Epithelial cell of proximal tubule (primary cell): ENCODE measurements around the gene FOXP4. TPM values are rescaled to one million over a fixed set of nuclear protein-coding genes. Genes with fewer than 3 reads are reported as not detected.

Source experiments
- DNase-seq: peaks from one replicate; pipeline ENCODE4 v3.0.0-alpha.2; 2011; ENCODE audit warnings: low read depth
- H3K4me3 ChIP-seq: 2 replicates; pipeline ENCODE4 v1.5.1; 2011; ENCODE audit warnings: low read depth, mild to moderate bottlenecking, low read length
- total RNA-seq: library from RNA; depleted of rRNA; stranded (reverse); fragments of >200 nt; gene quantifications from 2 replicates; pipeline ENCODE4 v1.2.3, GENCODE V29; 2015
- TF ChIP-seq, protein P1 (sequence below): conservative IDR thresholded peaks from 2 replicates; pipeline ENCODE4 v1.5.1; 2012; ENCODE audit warnings: low read depth, mild to moderate bottlenecking, low read length

Gene FOXP4
- total RNA-seq, 1 donor from 2014 or later, result 7.5 TPM

DNA sequence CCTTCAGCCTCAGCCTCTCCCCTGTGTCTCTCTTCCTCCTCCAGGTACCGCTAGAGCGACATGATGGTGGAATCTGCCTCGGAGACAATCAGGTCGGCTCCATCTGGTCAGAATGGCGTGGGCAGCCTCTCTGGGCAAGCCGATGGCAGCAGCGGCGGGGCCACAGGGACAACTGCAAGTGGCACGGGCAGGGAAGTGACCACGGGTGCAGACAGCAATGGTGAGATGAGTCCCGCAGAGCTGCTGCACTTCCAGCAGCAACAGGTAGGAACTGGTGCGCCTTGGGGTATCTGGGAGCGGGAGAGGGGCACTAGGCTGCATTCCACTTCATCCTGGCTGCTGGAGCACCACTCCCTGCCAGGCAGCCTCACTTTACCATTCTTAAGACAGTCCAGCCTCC, 19.5 kb downstream of the FOXP4 start:
- no peak overlapping the region for H3K4me3 ChIP-seq
- TF ChIP-seq, protein P1, sequence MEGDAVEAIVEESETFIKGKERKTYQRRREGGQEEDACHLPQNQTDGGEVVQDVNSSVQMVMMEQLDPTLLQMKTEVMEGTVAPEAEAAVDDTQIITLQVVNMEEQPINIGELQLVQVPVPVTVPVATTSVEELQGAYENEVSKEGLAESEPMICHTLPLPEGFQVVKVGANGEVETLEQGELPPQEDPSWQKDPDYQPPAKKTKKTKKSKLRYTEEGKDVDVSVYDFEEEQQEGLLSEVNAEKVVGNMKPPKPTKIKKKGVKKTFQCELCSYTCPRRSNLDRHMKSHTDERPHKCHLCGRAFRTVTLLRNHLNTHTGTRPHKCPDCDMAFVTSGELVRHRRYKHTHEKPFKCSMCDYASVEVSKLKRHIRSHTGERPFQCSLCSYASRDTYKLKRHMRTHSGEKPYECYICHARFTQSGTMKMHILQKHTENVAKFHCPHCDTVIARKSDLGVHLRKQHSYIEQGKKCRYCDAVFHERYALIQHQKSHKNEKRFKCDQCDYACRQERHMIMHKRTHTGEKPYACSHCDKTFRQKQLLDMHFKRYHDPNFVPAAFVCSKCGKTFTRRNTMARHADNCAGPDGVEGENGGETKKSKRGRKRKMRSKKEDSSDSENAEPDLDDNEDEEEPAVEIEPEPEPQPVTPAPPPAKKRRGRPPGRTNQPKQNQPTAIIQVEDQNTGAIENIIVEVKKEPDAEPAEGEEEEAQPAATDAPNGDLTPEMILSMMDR, result no peak
- DNase-seq, result no peak

DNA sequence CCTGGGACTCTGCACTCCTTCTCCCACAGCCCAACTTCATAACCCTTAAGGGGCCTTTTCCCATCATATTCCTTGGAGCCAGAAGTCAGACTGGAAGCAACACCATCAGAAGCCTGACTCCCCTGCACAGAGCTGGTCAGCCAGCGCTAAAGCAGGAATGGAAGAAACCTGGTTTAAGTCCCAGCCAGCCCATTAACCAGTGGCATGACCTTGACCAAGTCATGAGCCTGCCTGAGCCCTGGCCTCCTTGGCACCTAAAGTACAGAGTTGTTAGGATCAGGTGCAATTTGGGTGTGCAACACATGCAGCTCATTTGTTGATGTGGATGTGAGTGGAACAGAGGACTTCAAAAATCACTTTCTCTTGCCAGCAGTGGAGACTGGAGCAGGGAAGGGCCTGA, 20.8 kb downstream of the FOXP4 start:
- DNase-seq, result no peak
- TF ChIP-seq, protein P1, result no peak
- no peak overlapping the region for H3K4me3 ChIP-seq

DNA sequence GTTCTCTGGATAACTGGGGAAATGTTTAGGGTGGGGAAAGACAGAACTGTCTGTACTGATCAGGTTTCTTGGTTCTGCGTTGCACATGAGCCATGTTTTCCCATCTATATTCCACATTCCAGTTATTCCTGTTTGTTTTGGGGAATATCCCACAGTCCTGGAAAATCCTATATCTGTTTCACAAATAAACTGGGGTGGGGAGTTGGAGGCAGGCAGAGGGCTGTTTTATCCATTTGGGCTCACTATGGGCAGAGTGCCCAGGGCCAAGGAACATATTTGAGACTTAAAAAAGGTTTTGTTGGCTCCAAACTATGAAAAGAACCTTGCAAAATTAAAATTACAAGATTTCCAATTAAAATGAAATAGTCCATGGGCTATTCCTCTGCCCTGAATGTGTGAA, 21.5 kb downstream of the FOXP4 start:
- DNase-seq, result no peak

DNA sequence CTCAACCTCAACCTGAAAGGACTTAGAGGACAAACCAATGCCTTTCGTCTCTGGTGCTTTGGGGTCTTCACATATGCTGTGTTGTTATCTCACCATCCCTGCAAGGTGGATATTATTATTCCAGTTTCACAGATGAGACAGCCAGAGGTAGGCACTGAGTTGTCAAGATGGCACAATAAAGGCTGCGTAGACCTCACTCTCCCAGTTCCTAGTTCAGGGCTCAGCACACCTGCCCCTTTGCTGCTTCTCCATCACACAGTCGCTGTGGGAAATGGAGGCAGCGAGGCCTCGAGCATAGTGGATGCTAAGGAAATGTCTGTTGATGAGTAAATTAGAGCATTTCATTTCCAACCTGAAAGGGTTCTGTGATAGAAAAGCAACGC, 22.0 kb downstream of the FOXP4 start:
- no peak for DNase-seq
- H3K4me3 ChIP-seq, result no peak overlapping the region
- TF ChIP-seq, protein P1, result no peak

More for the DNA sequence above, 21.5 kb downstream of the FOXP4 start:
- TF ChIP-seq, protein P1, result no peak
- H3K4me3 ChIP-seq, result no peak overlapping the region

DNA sequence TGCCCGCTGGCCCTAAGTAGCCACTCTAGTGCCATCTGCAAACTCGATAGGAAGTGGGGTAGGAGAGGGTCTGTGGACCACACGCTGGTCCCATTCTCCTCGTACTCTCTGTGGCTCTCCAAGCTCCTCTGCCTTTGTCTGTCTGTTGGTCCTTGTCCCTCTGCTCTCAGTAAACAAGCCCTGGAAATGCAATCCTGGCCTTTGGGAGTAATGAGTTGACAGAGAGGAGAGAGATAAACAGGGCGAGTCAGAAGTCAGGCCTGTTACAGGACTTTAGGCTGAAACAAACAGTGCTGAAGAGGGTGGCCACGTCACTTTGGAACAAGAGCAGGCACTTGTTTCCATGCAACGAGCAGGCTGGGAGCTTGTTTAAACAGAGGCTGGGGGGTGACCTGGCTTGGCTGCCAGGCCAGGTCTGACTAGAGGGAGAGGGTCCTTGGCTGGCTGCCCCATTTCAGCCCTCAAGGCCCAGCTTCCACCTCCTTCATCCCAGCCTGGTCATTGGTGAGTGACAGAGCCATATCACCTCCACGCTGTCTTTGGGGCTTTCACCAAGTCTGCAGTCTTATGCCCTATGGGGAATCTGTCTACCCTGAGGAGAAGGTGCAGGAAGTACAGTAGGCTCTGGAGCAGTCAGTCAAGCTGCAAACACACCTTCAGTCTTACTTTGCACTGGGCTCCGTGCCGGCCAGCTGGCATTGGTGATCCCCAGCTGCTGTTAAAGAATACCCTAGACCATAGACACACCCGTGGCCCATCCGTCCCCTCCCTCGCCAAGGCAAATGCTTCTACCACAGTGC, 22.6 kb downstream of the FOXP4 start:
- TF ChIP-seq, protein P1, result no peak
- H3K4me3 ChIP-seq, result no peak overlapping the region
- DNase-seq, result no peak

DNA sequence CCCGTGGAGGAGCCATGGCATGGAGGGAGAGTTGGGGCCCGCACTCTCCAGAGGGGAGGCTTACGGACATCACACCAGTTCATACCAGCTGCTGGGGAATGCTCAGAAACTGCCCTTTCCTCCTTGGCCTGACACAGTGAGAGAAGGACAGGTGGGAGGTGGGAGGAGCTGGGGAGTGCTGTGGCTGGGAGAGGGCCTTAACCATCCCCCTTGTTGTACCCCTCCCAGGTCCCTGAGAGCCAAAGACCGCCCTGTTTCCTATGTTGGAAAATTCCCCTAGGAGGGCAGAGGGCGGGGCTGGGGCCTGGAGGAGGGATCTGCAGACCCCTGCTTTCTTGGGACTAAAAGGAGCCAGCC, 24.1 kb downstream of the FOXP4 start:
- TF ChIP-seq, protein P1, result no peak
- no peak overlapping the region for H3K4me3 ChIP-seq
- DNase-seq, result no peak
